CD4-positive, alpha-beta T cell treated with Interleukin-4 for 1 hour (primary cell): Measurements from ENCODE around the gene RPL37A.

Source experiments
- DNase-seq, 2 donors: peaks; one replicate each; pipeline ENCODE4 v3.0.0-alpha.2; 2020 to 2022

RPL37A gene

GRCh38 chr2:216498379-216499352 lies at the start of gene RPL37A:
Gene RPL37A (plus strand): TSS chr2:216498844. CDS start chr2:216498875, 31 bp downstream.
- peak; percentile 92 to 93 for DNase-seq

- no peak for DNase-seq
These were observed 48.3 kb upstream of the RPL37A start for GRCh38 chr2:216450346-216450745.

GRCh38 chr2:216450784-216451183 lies 47.9 kb upstream of the RPL37A start:
- no peak for DNase-seq

- DNase-seq: no peak
These were observed 44.6 kb upstream of the RPL37A start for GRCh38 chr2:216453955-216454614.

DNA sequence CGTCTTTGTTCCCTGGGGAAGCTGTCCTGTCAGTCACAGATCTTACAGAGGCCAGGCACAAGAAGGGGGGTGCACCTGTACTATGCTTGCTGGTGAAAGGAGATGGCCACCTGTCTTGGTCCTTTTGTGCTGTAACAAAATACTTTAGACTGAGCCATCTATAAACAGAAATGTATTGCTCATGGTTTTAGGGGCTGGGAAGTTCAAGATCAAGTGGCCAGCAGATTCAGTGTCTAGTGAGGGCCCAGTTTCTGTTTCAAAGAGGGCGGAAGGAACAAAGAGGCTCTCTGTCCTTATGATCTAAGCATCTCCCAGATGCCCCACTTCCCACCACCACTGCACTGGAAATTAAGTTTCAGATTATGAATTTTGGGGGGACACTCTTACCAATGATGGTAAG lies 35.5 kb upstream of the RPL37A start:
- no peak for DNase-seq

GRCh38 chr2:216464104-216464720 lies 34.4 kb upstream of the RPL37A start:
- no peak for DNase-seq

- no peak for DNase-seq
These were observed 33.0 kb upstream of the RPL37A start for GRCh38 chr2:216465579-216466195.

- no peak for DNase-seq
These were observed 30.8 kb upstream of the RPL37A start for GRCh38 chr2:216467845-216468244.

DNA sequence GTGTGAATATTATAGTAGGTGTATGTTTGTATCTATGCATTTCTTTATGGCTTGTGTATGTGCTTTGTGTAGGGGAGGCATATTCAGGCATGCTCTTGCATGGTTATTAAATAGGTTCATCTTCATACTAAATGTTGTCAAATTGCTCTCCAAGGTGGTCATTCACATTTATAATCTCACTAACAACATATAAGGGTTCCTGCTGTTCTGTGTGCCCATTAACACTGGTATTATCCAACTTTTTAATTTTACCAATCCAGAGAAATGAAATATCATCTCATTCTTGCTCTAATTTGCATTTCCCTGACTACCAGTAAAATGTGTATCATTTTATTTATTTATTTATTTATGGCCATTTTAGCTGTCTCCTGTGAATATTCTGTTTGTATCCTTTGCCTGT lies 29.0 kb upstream of the RPL37A start:
- no peak for DNase-seq

DNA sequence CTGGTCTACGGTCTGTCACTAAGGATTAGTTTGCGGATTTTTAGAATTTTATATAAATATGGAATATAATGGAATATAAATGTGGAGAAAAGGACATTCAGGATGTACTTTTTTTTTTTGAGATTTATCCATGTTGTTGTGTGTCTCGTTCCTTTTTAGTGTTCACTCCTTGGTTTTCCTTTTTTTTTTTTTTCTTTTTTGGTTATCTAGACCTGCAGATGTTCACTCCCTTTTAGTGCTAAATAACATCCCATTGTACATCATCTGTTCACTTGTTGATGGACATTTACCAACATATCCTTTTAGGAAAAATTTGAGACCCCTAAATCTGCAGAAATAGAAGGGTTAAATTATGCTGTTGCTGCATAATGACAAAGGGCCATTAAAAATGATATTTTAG lies 25.5 kb upstream of the RPL37A start:
- DNase-seq: no peak

- DNase-seq: no peak
These were observed 23.5 kb upstream of the RPL37A start for GRCh38 chr2:216474925-216475670.

- DNase-seq: no peak
These were observed 22.9 kb upstream of the RPL37A start for GRCh38 chr2:216475767-216476166.

- no peak for DNase-seq
These were observed 21.2 kb upstream of the RPL37A start for GRCh38 chr2:216477283-216478035.

GRCh38 chr2:216478151-216478550 lies 20.5 kb upstream of the RPL37A start:
- no peak for DNase-seq

- DNase-seq: no peak
These were observed 19.9 kb upstream of the RPL37A start for GRCh38 chr2:216478791-216479190.

DNA sequence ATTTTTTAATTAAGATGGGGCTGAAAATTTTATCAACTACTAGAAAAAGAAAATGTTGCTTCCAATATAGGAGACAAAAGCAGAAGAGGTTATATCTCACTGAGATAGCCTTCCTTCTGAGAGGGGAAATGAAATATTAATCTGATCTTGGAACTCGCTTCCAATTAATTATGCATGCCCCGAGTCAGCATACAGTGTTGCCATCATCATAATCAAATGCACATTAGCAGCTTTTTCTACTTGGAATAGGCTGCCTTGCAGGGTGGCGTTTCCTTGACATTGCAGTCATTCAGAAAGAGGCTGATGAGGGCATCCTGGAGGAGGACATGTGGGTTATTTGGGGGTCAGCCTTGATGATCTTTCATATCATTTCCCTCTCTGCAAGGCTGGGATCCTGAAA lies 18.4 kb upstream of the RPL37A start:
- no peak for DNase-seq

GRCh38 chr2:216482640-216483039 lies 16.0 kb upstream of the RPL37A start:
- no peak for DNase-seq

GRCh38 chr2:216485237-216485636 lies 13.4 kb upstream of the RPL37A start:
- no peak for DNase-seq

DNA sequence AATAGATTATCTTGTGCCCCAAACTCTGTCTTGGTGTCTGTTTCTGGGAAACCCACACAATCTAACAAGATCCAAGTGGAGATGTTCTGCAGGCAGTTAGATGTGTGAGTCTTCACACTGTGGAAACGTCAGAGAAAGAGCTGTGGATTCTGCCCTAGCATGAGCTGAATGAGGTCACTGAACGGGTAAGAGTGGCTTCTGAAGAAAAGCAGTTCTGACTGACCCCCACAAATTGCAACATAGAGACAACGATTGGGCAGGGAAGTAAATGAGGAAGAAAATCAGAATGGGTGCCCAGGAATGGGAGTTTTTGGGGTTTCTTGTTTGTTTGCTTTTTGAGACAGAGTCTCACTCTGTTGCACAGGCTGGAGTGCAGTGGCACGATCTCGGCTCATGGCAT lies 12.9 kb upstream of the RPL37A start:
- peak in 1 of 2 donors; percentile 60 for DNase-seq

GRCh38 chr2:216486271-216486670 lies 12.4 kb upstream of the RPL37A start:
- DNase-seq: no peak

DNA sequence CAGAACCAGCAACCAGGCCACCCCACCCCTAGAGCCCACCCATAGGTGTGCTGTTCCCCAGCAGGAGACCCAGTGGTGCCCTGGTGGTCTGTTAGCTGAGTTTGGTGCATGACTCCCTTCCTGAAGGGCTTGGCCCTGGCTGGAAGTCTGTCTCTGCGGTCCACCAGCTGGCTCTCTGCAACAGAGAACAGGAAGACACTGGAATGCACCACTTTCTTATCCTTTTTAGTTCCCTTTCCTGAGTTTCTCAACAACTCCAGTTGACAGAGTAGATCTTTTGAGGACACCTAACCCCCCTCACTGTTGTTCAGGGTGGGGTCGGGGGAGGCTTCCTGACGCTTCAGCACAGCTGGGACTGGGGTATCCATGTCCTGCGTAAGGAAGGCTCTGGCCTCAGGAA lies 11.9 kb upstream of the RPL37A start:
- DNase-seq: peak in 1 of 2 donors; percentile 37

GRCh38 chr2:216490061-216490460 lies 8.6 kb upstream of the RPL37A start:
- DNase-seq: no peak
